Erythroblast (primary cell): ENCODE measurements around the gene SMIM13.

ENCODE experiments used
- GATA1 ChIP-seq: IDR thresholded peaks from 2 replicates; pipeline ENCODE4 v1.6.1; 2011; ENCODE audit warnings: low read depth, mild to moderate bottlenecking, control low read depth, low read length, moderate library complexity
- POLR2A ChIP-seq: IDR thresholded peaks from 2 replicates; pipeline ENCODE4 v1.6.1; 2011; ENCODE audit warnings: mild to moderate bottlenecking, low read length

DNA sequence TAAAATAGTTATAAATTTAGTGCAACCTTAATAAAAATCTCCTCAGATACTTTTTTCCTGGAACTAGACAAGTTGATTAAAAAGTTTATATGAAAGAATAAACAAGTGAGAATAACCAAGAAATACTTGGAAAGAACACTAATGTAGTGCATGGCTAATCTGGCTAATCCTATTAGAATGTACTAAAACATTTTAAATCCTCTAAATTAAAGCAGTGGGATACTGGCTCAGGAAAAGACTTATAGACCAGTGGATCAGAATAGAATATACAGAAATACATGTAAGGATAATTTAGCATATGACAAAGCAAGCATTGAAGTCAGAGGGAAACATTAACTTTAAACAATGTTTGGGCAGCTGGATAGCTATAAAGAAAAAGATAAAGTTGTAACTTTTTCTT is 58.9 kb downstream of the SMIM13 start:
- TF ChIP-seq POLR2A, result no peak
- TF ChIP-seq GATA1, result no peak
